CD4-positive, alpha-beta T cell treated with Interleukin-17A for 1 hour (primary cell): ENCODE measurements around the gene CABLES1.

Experiments
- DNase-seq: peaks from one replicate; pipeline ENCODE4 v3.0.0-alpha.2; 2020

CABLES1 gene

DNA sequence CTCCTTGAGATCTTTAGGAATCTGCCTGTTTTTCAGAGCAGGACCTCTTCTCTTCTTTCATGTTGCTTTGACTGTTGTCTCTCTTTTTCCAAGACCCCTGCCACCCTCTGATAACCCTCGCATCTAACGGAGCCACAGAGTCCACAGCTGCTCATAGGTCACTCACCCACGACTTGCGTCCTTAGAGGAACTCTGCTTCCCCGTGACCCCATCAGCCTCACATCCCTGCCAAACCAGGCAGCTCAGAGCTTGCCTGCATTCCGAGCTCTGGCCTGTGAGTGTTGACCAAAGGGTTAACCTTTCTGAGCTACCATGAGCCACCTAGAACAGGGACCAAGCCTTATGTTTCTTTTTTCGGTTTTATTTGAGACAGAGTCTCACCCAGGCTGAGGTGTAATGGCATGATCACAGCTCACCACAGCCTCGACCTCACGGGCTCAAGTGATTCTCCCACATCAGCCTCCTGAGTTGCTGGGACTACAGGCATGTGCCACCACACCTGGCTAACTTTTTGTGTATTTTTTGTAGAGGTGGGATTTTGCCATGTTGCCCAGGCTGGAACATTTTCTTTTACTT is 36.4 kb downstream of the CABLES1 start:
- DNase-seq: no peak

DNA sequence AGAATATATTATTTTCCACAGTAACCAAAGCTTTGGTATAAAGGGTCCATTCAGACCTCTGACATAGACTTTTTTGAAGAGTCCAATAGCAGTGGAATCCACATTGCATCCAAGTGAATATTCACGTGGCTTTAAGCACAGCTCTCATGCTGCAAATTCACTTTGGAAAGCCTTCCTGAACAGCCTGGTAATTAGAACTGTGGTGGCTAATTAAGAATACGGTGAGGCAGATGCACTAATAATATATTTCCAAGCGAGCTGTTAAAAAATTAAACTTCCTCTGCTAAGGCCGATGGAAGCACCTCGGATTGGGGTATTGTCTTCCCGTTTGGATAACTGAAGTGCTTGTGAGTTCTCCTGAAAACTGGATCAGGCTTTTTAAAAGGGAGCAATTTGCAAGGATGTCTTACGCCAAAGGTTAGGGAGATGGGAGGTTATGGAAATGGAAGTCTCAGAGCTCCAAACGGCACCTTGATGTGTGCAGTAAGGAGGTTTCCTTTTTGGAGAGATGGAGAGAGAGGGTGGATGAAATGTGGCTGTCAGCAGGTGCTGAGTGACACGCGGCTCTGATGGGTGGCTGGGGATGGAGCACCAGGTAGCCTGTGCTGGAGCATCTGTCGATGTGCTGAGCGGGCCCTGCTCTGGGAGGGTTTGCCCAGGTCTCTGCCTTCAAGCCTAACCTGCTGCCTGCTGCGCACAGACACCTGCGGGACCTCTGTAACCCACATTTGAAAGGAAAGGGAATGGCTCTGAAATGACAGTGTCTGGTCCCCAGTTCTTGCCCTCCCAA is 37.5 kb downstream of the CABLES1 start:
- DNase-seq: no peak

DNA sequence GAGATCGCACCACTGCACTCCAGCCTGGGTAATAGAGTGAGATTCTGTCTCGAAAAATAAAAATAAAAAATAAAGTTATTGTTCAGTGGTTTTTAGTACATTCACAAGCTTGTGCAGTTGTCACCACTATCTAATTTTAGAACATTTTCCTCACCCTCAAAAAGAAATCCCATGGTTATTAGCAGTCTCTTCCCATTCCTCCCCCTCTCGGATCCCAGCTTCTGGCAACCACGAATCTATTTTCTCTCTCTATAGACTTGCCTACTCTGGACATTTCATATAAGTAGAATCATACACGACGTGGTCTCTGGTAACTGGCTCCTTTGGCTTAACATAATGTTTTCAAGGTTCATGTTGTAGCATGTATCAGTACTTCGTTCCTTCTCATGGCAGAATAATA is 38.6 kb downstream of the CABLES1 start:
- DNase-seq: no peak

DNA sequence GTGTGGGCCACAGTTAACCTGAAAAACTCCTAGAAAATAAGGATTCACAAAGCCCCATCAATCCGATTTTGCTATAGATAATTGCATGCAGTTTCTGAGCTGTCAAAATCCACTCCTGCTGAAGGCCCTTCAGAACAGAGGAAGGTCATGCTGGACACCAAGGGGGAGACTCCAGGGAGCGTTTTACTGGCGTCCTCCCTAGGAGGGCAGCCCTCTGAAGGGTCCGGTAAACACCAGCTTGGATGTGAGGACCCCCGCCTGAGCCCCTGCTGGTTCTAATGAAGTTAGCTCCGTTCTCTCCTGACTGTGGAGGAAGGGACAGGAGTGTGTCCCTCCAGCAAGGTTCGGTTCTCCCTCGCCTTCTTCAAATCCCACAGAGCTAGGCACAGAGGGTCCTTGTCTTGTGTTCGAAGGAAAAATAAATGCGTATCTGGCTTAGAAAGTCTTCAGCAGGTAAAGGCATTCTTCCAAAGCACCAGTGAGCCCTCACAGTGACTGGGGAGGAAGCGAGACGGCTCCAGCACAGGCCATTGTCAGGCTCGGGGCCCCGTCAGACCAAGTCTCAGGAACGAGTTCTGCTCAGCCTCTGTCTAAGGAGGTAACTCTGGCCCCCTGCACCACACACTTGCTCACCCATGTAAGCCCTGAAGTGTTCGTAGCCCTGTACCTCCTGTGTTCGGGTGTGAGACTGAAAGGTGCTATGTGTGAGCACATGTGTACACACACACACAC is 41.6 kb downstream of the CABLES1 start:
- DNase-seq: no peak

DNA sequence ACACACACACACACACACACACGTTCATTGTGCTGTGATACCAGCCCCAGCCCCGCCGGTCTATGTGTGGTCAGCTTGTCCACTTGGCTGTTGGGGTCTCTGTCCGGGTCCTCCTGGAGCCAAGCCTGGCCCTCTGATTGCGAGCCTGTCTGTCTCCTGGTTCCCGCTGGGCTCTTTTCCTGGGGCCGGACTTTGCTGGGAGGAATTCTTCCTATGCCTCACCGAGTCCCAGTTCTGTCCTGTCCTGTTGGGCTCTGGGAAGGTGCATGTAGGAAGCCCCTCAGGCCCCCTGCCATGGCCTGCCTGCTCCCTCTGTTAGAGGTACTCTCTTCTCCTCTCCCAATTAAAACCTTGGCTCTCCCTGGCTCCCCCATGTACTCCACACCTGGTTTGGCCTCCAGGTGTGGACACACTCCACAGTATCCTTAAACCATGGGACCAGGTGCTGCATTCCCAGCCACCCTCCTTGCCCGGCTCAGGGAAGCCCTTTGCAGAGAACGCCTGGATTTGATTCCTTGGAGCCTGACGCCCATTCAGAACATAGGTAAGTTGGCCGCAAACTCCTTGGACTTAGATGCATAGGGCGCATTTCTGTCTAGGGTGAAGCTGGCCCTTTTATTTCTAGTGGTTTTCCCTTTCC is 42.3 kb downstream of the CABLES1 start:
- DNase-seq: no peak

DNA sequence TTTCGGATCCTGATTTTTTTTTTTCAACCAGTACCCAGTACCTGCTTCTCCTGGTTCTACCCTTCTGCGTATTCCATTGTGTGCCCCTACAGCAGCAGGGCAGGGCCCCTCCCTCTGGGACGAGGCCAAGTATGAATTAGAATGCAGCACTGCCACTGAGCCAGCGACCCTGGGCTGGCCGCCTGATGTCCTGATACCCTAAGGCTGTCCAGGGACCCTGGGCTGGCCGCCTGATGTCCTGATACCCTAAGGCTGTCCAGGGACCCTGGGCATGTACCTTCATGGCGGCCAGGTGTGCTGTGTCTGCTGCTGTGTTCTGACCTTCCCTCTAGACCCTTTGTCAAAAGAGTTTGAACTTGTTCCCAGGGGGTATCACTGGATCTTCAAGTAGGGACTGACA is 42.9 kb downstream of the CABLES1 start:
- no peak for DNase-seq

DNA sequence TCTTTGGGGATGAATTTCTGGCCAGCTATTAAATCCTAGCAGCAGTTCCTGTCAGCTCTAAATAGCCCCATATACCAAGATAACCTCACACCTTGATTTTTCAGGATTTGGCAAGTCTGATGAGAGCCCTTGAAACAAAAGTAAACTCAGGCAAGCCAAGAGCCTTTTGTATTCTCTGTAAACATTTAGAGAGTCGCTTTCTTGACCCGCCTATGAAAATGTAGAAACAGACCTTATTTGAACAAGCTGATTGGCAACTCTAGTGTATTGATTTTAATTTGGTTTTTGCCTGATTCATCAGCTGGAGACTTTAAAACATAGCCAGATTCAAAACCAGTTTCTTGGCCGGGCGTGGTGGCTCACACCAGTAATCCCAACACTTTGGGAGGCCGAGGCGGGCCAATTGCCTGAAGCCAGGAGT is 43.4 kb downstream of the CABLES1 start:
- no peak for DNase-seq

DNA sequence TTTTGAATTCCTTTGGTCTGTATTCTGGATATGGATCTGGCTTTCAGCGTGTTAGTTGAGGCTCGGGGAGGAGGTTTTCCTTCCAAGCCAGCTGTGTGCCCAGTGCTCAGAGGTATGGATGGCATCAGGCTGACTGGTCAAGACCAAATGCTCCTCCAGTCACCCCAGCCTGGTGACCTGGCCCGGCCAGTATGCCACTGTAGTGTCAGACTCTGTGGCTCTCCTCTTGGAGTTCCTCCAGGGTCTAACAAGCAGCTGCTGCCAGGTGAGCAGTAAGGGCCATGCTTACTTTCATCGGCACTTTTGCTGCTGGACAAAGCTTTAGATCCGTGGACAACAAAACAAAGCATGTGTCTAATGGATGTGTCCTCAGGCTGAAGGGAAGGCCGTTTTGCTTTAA is 44.1 kb downstream of the CABLES1 start:
- DNase-seq: no peak

DNA sequence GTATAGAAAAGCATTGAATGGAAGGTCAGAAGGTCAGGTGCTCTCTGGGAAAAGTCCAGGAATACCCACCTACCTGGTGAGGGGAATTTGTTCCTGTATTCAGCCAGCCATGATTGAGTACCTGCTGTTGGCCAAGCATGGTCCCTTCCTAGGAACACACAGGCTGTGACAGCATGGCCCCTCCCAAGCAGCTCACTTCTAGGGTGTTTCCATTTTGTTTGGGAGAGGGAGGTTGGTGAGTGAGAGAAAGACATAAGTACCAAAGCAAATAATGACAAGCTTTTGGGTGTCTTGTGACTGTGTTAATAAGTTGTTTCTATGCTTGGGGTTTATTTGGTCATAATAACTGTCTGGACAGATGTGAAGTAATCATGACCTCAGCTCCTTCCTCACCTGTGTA is 46.3 kb downstream of the CABLES1 start:
- no peak for DNase-seq

DNA sequence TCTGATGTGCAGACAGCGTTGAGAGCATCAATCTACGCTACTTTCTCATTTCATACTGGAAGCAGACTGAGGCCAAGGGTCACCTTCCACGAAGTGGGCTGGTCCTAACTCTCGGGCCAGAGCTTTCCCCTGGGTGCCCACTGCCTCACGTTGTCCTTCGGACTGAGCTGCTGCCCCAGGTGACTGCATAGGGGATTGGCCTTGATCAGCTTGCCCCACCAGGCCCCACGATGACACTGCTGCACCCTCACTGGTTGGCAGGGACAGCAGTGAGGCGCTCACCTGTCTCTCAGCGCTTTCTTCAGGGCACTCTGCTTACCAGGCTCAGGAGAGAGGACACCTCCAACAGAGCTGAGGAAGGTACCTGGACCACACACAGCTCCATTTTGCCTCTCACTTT is 47.3 kb downstream of the CABLES1 start:
- no peak for DNase-seq

DNA sequence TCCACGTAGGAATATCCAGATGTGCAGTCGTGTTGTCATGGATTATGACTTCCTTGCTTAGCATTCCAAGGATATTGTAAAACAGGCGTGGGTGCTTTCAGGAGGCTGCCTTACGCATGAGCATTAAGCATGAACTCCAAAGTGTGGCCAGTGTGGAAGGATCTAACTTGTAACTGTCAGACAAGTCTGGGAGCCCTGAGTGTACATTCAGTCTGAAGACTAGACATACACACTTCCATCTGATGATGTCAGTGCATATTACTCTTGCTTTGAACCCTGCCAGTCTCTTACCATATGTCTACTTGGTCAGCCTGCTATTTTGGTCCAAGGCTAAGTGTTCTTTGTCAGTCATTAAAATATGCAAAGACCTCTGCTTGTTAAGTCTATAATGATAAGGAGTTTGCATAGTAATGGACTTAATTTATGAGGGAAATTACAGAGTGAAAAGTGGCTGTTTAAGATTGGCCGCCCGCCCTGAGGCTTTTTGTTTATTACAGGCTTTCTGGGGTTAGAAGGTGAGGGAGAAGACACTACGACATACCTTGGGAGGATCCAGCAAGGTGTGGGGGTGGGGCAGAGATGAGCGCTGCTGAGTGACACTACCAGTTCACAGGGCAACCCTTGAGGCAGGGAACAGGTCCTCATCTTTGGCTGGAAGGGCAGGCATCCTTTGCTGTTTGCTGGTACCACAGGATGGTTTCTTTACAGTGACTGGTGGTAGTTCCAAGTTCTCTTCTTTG is 48.3 kb downstream of the CABLES1 start:
- no peak for DNase-seq

DNA sequence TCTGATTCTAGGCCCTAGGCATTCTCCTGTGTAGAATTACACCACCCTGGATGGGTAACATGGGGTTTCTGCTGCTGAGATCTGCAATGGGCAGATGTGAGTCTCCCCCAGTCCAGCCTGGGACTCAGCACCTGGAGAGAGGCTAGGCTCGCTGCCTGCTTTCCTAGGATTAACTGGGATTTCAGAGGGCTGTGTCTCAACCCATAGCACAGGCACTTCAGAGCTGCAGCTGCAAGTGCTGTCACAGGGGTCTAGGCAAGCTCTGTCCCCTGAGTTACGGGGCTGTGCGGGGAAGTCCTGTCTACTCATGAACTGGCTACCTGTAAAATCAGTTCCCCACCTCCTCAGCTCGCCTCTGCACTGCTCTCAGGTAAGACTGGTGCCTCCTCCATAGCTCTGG is 51.5 kb downstream of the CABLES1 start:
- DNase-seq: no peak

DNA sequence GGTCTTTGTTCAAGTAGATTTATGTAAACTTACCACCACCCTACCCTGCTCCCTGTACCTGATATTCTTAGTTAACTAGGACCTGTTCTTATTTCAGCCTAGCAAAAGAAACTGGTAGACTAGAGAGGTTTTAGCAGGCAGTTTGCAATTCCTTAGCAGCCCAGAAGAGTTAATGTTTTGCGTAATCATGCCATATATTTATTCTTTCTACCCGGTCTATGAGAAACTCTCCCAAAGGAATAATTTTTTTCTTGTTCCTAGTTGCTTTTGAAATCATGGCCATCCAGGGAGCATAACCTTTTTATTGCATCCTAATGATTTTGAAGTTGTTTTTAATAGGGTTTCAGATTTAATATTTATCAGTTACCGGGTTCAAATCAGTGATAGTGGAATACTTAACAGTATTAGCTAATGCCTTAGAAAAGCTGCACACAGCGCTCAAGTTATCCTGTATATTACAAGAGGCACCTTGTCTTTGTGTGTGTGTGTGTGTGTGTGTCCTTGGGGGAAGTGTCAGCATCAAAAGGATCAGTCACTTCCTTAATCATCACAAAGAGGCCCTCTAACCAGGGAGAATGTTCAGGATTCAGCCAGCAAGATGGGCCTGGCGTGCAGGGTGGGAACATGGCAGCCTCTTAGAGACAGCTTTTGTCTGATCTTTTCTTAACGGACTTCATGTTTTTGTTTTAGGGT is 52.9 kb downstream of the CABLES1 start:
- no peak for DNase-seq

DNA sequence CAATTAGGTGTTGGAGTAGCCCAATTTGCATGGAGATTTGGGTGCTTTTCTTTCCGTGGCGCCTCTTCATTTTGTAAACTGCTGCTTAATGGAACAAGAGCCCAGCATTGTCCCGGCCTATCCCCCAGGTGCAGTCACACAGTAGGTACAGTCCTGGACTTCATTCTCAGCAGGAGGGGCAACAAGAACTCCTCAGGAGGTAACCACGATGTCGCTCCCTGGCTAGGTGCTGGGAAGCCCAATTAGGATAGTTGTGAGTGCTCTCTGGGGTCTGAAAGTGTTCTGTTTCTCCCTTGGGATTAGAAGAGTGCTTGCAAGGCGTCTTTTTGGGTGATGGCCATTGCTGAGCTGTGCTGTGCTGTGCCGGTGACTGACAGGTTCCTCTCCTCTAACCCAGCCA is 53.8 kb downstream of the CABLES1 start:
- no peak for DNase-seq

DNA sequence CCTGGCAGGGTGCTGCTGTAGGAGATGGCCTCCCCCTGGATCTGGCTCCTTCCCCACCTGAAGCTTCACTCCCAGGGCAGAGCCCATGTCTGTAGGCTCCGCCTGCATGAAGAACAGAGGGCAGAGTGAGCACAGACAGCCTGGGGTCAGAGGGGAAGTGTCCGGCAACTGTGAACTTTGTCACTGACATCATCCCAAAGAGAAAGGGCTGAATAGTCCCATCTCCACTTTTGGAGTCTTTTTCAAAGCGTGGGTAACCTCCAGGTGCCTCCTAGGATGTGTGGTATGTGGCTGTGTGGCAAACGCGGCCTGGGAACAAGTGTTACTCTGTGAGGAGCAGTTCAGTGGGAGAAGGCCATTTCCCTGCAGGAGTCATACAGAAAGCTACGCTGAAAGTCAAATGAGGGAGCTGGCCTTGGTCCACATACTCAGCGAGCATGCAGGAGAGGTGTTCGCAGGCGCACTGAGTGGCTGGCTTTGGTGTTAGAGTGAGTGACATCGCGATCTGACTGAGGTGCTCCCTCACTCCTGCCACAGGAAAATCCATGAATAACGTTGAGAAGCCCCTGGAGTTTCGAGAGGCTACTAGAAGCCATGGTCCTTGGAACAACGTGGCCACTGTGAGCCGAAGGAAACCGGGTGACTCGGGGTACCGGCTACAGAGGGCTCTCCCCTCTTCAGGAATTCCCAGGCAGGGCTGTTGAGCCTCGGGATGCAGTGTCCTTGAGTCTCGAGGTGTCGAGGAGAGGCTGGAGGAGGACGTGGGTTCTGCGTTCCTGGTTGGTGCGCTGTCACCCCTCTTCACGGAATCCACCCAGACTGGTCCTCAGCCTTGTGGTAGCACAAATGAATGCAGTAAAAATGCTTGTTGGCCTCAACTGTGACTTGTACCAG is 54.7 kb downstream of the CABLES1 start:
- DNase-seq: no peak

DNA sequence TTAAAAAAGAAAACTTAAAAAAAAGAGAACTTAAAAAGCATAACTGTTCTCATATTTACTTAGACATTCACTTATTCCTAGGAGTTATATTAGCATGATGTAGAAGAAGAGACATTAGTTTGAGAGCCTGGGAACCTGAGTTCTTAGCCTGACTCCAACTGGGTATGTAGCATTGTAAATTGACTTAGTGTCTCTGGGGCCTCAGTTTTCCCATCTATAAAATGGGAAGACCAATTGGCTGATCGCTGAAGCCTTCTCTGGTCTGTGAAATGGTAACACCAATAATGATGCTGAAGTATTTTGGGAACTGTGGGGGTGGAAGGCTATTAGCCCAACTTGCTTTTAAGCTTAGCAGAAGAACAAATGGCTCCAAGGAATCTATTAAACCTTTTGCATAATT is 55.9 kb downstream of the CABLES1 start:
- DNase-seq: no peak

DNA sequence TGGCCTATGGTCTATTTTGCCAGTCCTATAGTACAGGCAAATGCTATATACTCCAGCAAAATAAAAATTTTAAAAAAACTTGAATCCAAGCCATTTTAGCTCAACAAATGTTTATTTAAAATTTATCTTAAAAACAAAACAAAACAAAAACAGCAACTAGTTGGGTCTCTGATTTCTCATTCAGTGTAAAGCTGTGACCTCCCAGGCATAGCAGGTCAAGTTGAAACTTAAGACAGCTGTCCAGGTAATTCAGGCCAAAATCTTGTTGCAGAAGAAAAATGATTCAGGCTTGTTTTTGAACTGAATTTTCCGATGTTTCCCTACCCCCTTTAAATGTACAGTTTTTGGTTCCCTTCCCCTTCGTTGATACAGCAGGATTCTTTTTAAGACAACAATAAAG is 58.5 kb downstream of the CABLES1 start:
- DNase-seq: no peak

DNA sequence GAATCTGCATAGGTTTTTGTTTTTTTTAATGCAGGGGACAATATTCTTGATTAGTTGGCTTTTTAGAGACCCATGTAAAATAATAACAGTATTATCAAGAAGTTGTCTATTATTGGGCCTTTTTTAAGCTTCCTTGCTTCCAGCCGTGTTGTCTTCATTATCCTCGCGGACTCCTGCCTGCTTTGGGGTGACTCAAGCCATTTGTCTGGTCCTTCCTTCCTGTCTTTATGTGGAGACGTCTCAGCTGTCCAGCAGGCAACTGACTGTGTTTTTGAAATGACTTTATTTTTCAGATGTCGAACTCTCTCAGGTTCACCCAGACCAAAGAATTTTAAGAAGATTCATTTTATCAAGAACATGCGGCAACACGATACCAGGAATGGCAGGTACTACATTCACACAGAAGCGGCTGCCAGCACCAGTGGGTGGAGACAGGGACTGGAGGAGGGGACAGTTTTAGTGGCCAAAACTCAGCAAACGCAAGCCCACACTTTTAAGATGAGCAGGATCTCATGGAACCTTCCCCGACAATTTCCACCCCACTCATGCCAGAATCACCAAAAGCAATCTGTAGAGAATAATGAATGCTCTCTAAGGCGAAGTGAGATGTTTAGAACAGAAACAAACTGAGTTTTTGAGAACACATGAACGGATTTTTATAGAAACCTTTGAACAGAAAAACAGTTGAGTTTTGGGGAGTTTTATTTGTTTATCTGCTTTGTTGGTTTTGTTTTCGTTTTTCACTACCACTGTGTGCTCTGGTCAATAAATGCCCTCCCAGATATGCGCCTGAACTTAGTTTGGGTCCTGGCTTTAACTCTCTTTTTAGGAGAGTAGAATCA is 59.1 kb downstream of the CABLES1 start:
- DNase-seq: no peak

DNA sequence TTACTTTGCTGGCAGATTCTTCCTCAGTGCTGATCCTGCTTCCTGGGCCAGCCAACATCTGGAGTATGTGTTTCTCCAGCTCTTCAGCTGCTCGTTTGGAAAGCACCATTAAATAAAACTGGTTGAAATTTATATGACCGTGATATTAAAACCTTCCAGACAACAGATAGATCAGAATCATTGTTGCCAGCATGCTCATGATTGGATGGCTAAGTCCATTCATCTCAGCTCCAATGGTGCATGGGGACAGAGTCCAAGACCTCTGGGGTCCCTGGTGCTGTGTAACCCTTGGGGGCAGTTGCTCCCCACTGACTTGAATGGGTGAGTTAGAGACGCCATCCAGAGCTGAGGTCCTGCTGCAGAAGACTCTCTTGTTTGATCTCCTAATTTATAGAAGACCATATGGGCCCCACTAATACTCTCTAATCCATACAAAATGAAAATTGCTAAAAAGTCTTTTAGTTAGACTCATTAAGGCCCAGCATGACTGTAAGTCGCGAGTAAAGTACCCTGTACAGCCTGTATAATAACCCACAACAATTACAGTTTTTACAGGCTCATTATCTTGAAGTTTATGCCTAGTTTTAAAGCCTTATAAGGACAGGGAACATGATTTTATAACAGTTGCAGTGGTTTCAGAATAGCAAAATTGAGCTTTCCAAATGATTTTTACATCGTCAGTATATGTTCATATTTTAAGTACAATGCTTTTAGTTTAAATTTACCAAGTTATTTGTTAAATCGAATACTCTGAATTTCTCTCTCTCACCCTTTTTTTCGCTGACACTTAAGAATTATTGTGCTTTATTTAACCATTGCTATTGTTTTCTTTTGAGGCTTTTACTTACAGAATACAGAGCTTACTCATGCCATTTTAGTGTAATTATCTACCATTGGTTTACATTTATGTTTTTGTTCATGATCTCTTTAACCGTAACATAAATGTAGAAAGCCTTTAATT is 60.0 kb downstream of the CABLES1 start:
- DNase-seq: no peak
